ENCODE data around the gene BMAL2. TPM values are rescaled to one million over a fixed set of nuclear protein-coding genes. Genes with fewer than 3 reads are reported as not detected.

The BMAL2 gene
- total RNA-seq, 1 donor from 2014 or later: 4.2 TPM

GRCh38 chr12:27334721-27335082 lies 2.1 kb downstream of the BMAL2 start:
- CTCF ChIA-PET: no interaction called here
- no peak for TF ChIP-seq CTCF (IDR thresholded peaks at IDR 0.05)
- Mint-ChIP-seq H3K27me3 (peaks cover 24% of the 10 kb centered on the region), H3K4me3 (no peak overlapping the region), H3K9me3 (no peaks in the 10 kb centered on the region), H3K27ac (no peak overlapping the region), H3K36me3 (ENCODE audit: low read depth) (peaks cover 2% of the 10 kb centered on the region), H3K4me1 (peaks cover 25% of the 10 kb centered on the region)
- POLR2A ChIA-PET: no interaction called here
- intact Hi-C loops (cut with micrococcal nuclease): loop anchor here (10.0 kb wide), 2 partner anchors 190 to 860 kb away; partner anchors contain the start of genes CCDC91 and PPFIBP1
- DNase-seq (no peak), ATAC-seq (ENCODE audit: low read depth) (no peak)

GRCh38 chr12:27335364-27336281 lies 3.0 kb downstream of the BMAL2 start:
- H3K4me3 Mint-ChIP-seq: no peak overlapping the region
- H3K36me3 Mint-ChIP-seq (ENCODE audit: low read depth): peaks cover 2% of the 10 kb centered on the region
- no peak for TF ChIP-seq CTCF (IDR thresholded peaks at IDR 0.05)
- ChIA-PET CTCF (no interaction called here), POLR2A (interaction anchor here (0.6 kb wide), 1 partner anchor 81 kb away, joined by 3 read pairs; no protein-coding TSS in a partner anchor)
- intact Hi-C loops (cut with micrococcal nuclease): loop anchor here (10.0 kb wide), 2 partner anchors 189 to 859 kb away; partner anchors contain the start of genes CCDC91 and PPFIBP1
- no peak overlapping the region for H3K27ac Mint-ChIP-seq
- H3K4me1 Mint-ChIP-seq: peaks cover 25% of the 10 kb centered on the region
- H3K9me3 Mint-ChIP-seq: no peaks in the 10 kb centered on the region
- ATAC-seq (ENCODE audit: low read depth) (no peak), DNase-seq (no peak)
- peaks cover 22% of the 10 kb centered on the region for H3K27me3 Mint-ChIP-seq

- no peak overlapping the region for H3K27ac Mint-ChIP-seq
- peaks cover 23% of the 10 kb centered on the region for H3K4me1 Mint-ChIP-seq
- no peaks in the 10 kb centered on the region for H3K9me3 Mint-ChIP-seq
- ATAC-seq (ENCODE audit: low read depth) (no peak), DNase-seq (no peak)
- intact Hi-C loops (cut with micrococcal nuclease): loop anchor here (10.0 kb wide), 2 partner anchors 189 to 859 kb away; partner anchors contain the start of genes CCDC91 and PPFIBP1
- ChIA-PET CTCF (no interaction called here), POLR2A (no interaction called here)
- peaks cover 18% of the 10 kb centered on the region for H3K27me3 Mint-ChIP-seq
- TF ChIP-seq CTCF (IDR thresholded peaks at IDR 0.05): no peak
- no peak overlapping the region for H3K4me3 Mint-ChIP-seq
- peaks cover 2% of the 10 kb centered on the region for H3K36me3 Mint-ChIP-seq (ENCODE audit: low read depth)
Observed at GRCh38 chr12:27336282-27336653, 3.6 kb downstream of the BMAL2 start.

GRCh38 chr12:27337376-27337775 lies 4.7 kb downstream of the BMAL2 start:
- ChIA-PET POLR2A (no interaction called here), CTCF (no interaction called here)
- Mint-ChIP-seq H3K4me1 (peaks cover 12% of the 10 kb centered on the region), H3K27ac (no peak overlapping the region), H3K4me3 (no peak overlapping the region), H3K36me3 (ENCODE audit: low read depth) (peaks cover 2% of the 10 kb centered on the region), H3K9me3 (no peaks in the 10 kb centered on the region), H3K27me3 (peaks cover 9% of the 10 kb centered on the region)
- intact Hi-C loops (cut with micrococcal nuclease): loop anchor here (10.0 kb wide), 2 partner anchors 187 to 857 kb away; partner anchors contain the start of genes CCDC91 and PPFIBP1
- DNase-seq: no peak
- no peak for TF ChIP-seq CTCF (IDR thresholded peaks at IDR 0.05)
- ATAC-seq (ENCODE audit: low read depth): no peak

GRCh38 chr12:27338473-27338872 lies 5.8 kb downstream of the BMAL2 start:
- no peak for ATAC-seq (ENCODE audit: low read depth)
- H3K36me3 Mint-ChIP-seq (ENCODE audit: low read depth): peaks cover under 1% of the 10 kb centered on the region
- H3K4me3 Mint-ChIP-seq: no peak overlapping the region
- ChIA-PET POLR2A (no interaction called here), CTCF (no interaction called here)
- H3K27me3 Mint-ChIP-seq: peaks cover 6% of the 10 kb centered on the region
- H3K4me1 Mint-ChIP-seq: peaks cover 9% of the 10 kb centered on the region
- H3K27ac Mint-ChIP-seq: no peak overlapping the region
- no peak for DNase-seq
- no peak for TF ChIP-seq CTCF (IDR thresholded peaks at IDR 0.05)
- no peaks in the 10 kb centered on the region for H3K9me3 Mint-ChIP-seq
- intact Hi-C loops (cut with micrococcal nuclease): loop anchor here (10.0 kb wide), 2 partner anchors 186 to 856 kb away; partner anchors contain the start of genes CCDC91 and PPFIBP1
